PFSK-1 (cell line): Measurements from ENCODE around the gene GSDME.

ENCODE experiments used
- POLR2AphosphoS5 ChIP-seq: IDR thresholded peaks from 2 replicates; pipeline ENCODE4 v1.6.1; 2012; ENCODE audit warnings: low read depth, mild to moderate bottlenecking, control low read depth, low read length, moderate library complexity
- SIN3A ChIP-seq: IDR thresholded peaks from 2 replicates; pipeline ENCODE4 v1.6.1; 2012; ENCODE audit warnings: mild to moderate bottlenecking, low read length, moderate library complexity, borderline replicate concordance; ENCODE audit not compliant: insufficient read depth
- TAF1 ChIP-seq: IDR thresholded peaks from 2 replicates; pipeline ENCODE4 v1.6.1; 2012; ENCODE audit warnings: low read length, control low read depth, borderline replicate concordance; ENCODE audit not compliant: insufficient read depth

GRCh38 chr7:24713850-24714675, 43.2 kb downstream of the GSDME start:
- TF ChIP-seq POLR2AphosphoS5: no peak
- TF ChIP-seq TAF1: no peak
- TF ChIP-seq SIN3A: no peak
